Mucosa of stomach (tissue), 1 donor: ENCODE measurements around the gene DEUP1.

Experiments used
- H3K27me3 ChIP-seq: one replicate; pipeline ENCODE4 v1.7.0; 2013; ENCODE audit warnings: mild to moderate bottlenecking, low read length; ENCODE audit not compliant: control insufficient read depth, insufficient read depth
- H3K36me3 ChIP-seq: one replicate; pipeline ENCODE4 v1.7.0; 2013; ENCODE audit warnings: low read length; ENCODE audit not compliant: control insufficient read depth, insufficient read depth
- H3K4me1 ChIP-seq: one replicate; pipeline ENCODE4 v1.7.0; 2013; ENCODE audit warnings: mild to moderate bottlenecking, low read length; ENCODE audit not compliant: control insufficient read depth, insufficient read depth
- H3K4me3 ChIP-seq: one replicate; pipeline ENCODE4 v1.7.0; 2013; ENCODE audit warnings: low read length
- H3K9ac ChIP-seq: one replicate; pipeline ENCODE4 v1.7.0; 2013; ENCODE audit warnings: mild to moderate bottlenecking, low read length, moderate library complexity
- H3K9me3 ChIP-seq: one replicate; pipeline ENCODE4 v1.7.0; 2013; ENCODE audit warnings: mild to moderate bottlenecking, low read length, moderate library complexity; ENCODE audit not compliant: control insufficient read depth
- donor health status: Pancreatic carcinoma.

Gene DEUP1

DNA sequence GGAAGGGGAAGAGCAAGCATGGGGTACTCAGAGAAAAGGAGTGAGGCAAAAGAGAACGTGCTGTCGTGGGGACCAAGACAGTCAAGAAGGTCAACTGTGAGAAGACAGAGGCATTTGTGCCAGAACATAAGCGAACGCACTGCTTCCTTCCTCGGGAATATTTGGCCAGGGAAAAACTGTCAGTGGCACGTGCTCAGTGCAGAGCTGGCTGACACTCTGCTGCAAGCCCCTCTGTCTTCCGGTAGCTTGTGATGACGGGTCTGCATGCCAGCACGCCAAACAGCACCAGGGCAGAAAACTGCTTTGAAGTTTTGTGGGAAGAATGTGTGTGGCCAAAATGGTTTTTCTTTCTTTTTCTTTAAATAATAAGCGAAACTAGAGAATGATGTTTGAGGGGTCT, 152.0 kb downstream of the DEUP1 start:
- Histone ChIP-seq H3K4me1 (peaks cover 7% of the 10 kb centered on the region), H3K9ac (no peak overlapping the region), H3K9me3 (no peaks in the 10 kb centered on the region), H3K36me3 (peaks cover 4% of the 10 kb centered on the region), H3K27me3 (no peaks in the 10 kb centered on the region), H3K4me3 (no peak overlapping the region)

- Histone ChIP-seq H3K4me3 (no peak overlapping the region), H3K9me3 (no peaks in the 10 kb centered on the region), H3K9ac (no peak overlapping the region), H3K27me3 (no peaks in the 10 kb centered on the region), H3K36me3 (peaks cover 4% of the 10 kb centered on the region), H3K4me1 (peaks cover 7% of the 10 kb centered on the region)
Observed at GRCh38 chr11:93484716-93485115, 154.2 kb downstream of the DEUP1 start.

DNA sequence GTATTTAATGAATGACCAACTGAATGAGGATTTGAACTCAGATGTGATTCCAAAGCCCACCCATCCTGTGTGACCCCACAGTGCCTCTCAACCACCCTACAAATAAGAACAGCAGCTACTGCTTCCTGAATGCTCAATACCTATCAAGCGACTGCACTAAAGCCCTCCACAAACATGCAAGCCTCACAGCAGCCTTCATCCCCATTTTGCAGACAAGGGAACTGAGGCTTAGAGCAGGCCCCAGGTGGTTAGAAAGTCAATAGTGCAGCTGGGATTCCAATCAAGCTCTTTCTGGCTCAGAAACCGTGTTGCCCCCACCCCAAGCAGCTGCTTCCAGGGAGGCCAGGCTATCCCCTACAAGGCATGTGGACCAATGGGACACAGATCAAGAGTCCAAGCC, 155.4 kb downstream of the DEUP1 start:
- H3K27me3 ChIP-seq: no peaks in the 10 kb centered on the region
- H3K36me3 ChIP-seq: peaks cover 4% of the 10 kb centered on the region
- no peak overlapping the region for H3K4me3 ChIP-seq
- peaks cover 7% of the 10 kb centered on the region for H3K4me1 ChIP-seq
- H3K9me3 ChIP-seq: no peaks in the 10 kb centered on the region
- H3K9ac ChIP-seq: no peak overlapping the region

GRCh38 chr11:93487032-93487483, 156.5 kb downstream of the DEUP1 start:
- H3K27me3 ChIP-seq: no peaks in the 10 kb centered on the region
- H3K36me3 ChIP-seq: peaks cover 4% of the 10 kb centered on the region
- no peaks in the 10 kb centered on the region for H3K4me1 ChIP-seq
- no peak overlapping the region for H3K4me3 ChIP-seq
- H3K9ac ChIP-seq: no peak overlapping the region
- H3K9me3 ChIP-seq: no peaks in the 10 kb centered on the region
